ENCODE results near the gene RHNO1. TPM values are rescaled to one million over a fixed set of nuclear protein-coding genes. Genes with fewer than 3 reads are reported as not detected.

RHNO1 gene
- total and polyA plus RNA-seq, 2 of the 13 experiments (the other 11 are each of a cell fraction or from before 2014, with no cell fraction given), result 27.2 to 49.6 TPM

DNA sequence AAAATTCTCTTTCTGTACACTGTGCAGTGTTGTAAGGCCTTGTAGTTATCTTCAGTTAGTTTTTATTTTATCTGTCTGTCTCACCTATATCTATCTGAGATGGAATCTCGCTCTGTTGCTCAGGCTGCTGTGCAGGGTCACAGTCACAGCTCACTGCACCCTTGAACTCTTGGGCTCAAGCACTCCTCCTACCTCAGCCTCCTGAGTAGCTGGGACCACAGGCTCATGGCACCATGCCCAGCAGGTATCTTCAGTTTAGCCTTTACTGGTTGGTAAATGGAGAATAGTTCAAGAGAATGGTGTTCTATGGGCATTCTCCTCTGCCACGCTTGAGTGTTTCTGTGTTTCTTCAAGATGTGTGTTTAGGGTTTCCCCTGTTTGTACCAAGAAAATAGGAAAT is 27.2 kb downstream of the RHNO1 start:
- FAIRE-seq (peak; percentile 68), ATAC-seq (peak; percentile 60; the same call in 1 of the 3 replicates), DNase-seq (ENCODE audit: low spot score) (no peak)
- TF ChIP-seq ZNF607 (CRISPR knock-in tag; IDR thresholded peaks at IDR 0.05; ENCODE audit: borderline replicate concordance), result no peak
- TF ChIP-seq SALL1 (CRISPR knock-in tag; IDR thresholded peaks at IDR 0.05), result no peak
- TF ChIP-seq NR0B2 (CRISPR knock-in tag; IDR thresholded peaks at IDR 0.05), result no peak
- TF ChIP-seq, protein P1, sequence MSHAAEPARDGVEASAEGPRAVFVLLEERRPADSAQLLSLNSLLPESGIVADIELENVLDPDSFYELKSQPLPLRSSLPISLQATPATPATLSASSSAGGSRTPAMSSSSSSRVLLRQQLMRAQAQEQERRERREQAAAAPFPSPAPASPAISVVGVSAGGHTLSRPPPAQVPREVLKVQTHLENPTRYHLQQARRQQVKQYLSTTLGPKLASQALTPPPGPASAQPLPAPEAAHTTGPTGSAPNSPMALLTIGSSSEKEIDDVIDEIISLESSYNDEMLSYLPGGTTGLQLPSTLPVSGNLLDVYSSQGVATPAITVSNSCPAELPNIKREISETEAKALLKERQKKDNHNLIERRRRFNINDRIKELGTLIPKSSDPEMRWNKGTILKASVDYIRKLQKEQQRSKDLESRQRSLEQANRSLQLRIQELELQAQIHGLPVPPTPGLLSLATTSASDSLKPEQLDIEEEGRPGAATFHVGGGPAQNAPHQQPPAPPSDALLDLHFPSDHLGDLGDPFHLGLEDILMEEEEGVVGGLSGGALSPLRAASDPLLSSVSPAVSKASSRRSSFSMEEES (CRISPR knock-in tag; IDR thresholded peaks at IDR 0.05), result no peak
- no peak for TF ChIP-seq PAX8 (CRISPR knock-in tag; IDR thresholded peaks at IDR 0.05; ENCODE audit: borderline replicate concordance)
- TF ChIP-seq SSRP1 (CRISPR knock-in tag; IDR thresholded peaks at IDR 0.05), result no peak
- TF ChIP-seq ZNF232 (CRISPR knock-in tag; IDR thresholded peaks at IDR 0.05; ENCODE audit: borderline replicate concordance), result no peak
- TF ChIP-seq MEIS1 (CRISPR knock-in tag; IDR thresholded peaks at IDR 0.05; ENCODE audit: borderline replicate concordance), result no peak
- 0 out of 2 replicates have a peak, but pooled peaks have one; percentile 9 for TF ChIP-seq HNF4A (CRISPR knock-in tag; IDR thresholded peaks at IDR 0.05)
- in situ Hi-C loops (cut with HindIII; ENCODE audit: extremely low pct_ligation_motif_present, low pct_unique_long_range_greater_than_20kb), result no loop called here
- H2AFZ ChIP-seq (ENCODE audit: low read length), result no peak overlapping the region
- H3K4me2 ChIP-seq (ENCODE audit: low read depth, low read length), result no peak overlapping the region
- H3K79me2 ChIP-seq (ENCODE audit: insufficient read depth, low read length), result peaks cover 23% of the 10 kb centered on the region
- no TSS peak for BruUV-seq (replicated peaks)
- intact Hi-C loops (cut with micrococcal nuclease; ENCODE audit: unreplicated experiment), result no loop called here
- H3K4me1 ChIP-seq (ENCODE audit: insufficient read depth, low read length), result peaks cover 10% of the 10 kb centered on the region
- no peaks in the 10 kb centered on the region for H4K20me1 ChIP-seq (ENCODE audit: insufficient read depth, low read length)
- no peak overlapping the region for H3K4me3 ChIP-seq (replicated peaks in 1 of 3; ENCODE audit: insufficient read depth in 1 of 3, low read depth in 2 of 3, low read length in 3 of 3)
- no peaks in the 10 kb centered on the region for H3K36me3 ChIP-seq (replicated peaks in 1 of 2; ENCODE audit: control insufficient read depth in 1 of 2, insufficient read depth in 2 of 2, low read length in 2 of 2)
- WGBS (ENCODE audit: low lambda C conversion rate), result 84% methylated on average over 2 of the region's 2 CpGs
- H3K27me3 ChIP-seq (ENCODE audit: control insufficient read depth in 1 of 2, insufficient read depth in 2 of 2, low read length in 2 of 2), result no peaks in the 10 kb centered on the region
- ChIA-PET CTCF (ENCODE audit: low intra/inter-chr PET ratio, low total read pairs) (no interaction called here), POLR2A (interaction anchor here (0.7 kb wide), 1 partner anchor 10 kb away, joined by 3 read pairs; no protein-coding TSS in a partner anchor)
- no peaks in the 10 kb centered on the region for H3K9me3 ChIP-seq (ENCODE audit: low read length)
- no peak overlapping the region for H3K9ac ChIP-seq (ENCODE audit: insufficient read depth, low read depth, low read length)
- no peak overlapping the region for H3K27ac ChIP-seq (ENCODE audit: extremely low read length, insufficient read depth, low read length)
